ENCODE measurements around the gene TSKU.

DNA sequence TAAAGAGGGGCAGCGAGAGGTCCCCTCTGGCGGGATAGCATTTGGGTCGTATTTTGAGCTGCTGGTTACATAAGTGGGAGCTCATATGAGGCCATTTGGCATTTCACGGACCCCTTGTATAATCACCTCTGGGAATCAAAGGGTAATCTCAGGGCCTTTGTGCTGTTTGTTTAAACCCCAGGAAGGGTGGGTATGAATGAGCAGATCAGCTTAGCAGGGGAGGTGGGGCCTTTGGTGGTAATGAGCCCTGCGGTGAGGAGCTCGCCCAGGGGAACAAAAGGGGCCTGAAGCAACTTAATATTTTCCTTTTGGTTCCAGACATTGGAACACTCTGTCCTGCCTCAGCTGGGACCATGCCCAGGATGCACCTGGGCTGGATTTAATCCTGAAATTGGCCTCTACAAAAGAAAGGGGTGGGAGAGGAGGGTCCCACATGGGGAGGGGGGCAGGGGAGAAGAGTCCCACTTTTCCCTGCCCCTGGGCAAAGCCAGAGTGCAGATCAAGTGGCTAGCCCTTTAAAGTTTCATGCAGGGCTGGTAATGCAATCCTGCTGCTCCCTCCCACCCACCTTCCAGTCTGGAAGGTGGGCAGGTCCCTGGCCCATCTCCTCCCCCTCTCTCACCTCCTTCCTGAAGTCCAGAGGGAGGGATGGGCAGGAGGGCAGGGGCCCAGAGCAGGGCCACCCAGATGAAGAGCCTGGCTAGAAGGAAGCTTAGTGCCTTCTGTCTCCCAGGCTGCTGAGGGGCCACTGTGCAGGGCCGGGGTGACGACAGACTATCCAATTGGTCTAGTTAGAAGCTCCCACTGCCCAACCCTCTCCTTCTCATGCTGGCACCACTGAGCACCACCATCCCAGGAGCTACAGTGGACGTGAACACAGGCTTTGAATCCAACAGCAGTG is 10.5 kb downstream of the TSKU start:
- TF ChIP-seq EZH2 (IDR thresholded peaks at IDR 0.05; ENCODE audit: borderline replicate concordance, low read depth, low read length, severe bottlenecking), result no peak
- TF ChIP-seq, protein P1, sequence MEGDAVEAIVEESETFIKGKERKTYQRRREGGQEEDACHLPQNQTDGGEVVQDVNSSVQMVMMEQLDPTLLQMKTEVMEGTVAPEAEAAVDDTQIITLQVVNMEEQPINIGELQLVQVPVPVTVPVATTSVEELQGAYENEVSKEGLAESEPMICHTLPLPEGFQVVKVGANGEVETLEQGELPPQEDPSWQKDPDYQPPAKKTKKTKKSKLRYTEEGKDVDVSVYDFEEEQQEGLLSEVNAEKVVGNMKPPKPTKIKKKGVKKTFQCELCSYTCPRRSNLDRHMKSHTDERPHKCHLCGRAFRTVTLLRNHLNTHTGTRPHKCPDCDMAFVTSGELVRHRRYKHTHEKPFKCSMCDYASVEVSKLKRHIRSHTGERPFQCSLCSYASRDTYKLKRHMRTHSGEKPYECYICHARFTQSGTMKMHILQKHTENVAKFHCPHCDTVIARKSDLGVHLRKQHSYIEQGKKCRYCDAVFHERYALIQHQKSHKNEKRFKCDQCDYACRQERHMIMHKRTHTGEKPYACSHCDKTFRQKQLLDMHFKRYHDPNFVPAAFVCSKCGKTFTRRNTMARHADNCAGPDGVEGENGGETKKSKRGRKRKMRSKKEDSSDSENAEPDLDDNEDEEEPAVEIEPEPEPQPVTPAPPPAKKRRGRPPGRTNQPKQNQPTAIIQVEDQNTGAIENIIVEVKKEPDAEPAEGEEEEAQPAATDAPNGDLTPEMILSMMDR (IDR thresholded peaks at IDR 0.05; ENCODE audit: borderline replicate concordance, extremely low read depth, low read length, poor library complexity, severe bottlenecking), result no peak
